NCI-H524 (cell line): ENCODE results near the gene YWHAQ.
"Not testable (repeated sequence)": the region's sequence is repeated elsewhere in the genome, so short reads cannot be mapped to it uniquely, and the experiment has no call there.

ENCODE experiments used
- DNase-seq, 2 experiments: peaks; one replicate each; lab custom pipeline; 2025; lab: John Stamatoyannopoulos, UW

YWHAQ gene

DNA sequence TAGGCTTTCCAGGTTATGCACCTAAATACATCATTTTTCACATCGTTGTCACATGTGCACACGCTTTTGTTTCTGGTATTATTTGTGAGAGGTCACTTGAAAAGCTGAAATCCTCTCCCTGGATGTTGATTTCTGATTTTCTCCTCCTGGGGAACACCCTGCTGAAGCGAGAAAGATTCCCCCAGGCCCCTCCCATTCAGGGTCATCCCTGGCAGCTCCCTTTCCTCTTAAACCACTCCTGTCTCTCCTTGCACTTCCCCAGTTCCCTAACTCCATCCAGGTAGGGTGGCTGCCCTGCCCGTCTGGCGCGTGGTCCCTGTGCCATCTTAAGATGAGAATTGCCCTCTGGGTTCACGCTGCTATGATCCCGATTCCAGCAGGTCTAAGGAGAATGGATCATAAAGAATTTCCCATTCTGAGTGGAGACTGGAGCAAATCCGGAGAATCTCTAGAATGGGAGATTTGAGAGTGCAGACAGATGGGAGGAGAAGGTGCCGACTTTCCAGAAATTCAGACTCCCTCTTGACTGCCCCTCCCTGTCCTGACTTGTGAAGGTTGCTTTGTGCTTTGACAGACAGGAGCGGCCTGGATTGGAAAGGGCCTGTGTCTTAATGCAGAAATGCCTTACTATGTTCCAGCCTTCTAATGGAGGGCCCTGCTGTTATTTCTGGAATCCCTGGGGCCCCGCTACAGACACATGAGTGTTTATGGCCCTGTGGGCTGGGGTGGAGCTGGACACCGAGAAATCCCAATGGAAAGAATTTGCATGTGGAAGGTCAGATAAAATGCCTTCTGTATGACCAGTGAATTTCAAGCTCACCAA lies 1.3 kb upstream of the YWHAQ start:
- DNase-seq = no peak

DNA sequence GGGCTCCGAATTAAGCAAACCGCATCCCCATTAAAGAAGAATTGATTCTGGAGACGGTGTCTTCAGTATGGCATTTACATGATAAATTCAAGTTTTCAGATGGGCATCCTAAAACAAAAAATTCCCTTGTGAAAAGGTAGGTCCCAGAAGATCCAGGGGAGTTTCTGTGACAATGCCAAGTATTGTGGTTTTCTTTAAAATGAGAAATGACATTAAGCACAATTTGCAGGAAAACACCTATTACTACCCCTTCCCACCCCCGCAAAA lies 689 bp upstream of the YWHAQ start:
- DNase-seq = no peak

DNA sequence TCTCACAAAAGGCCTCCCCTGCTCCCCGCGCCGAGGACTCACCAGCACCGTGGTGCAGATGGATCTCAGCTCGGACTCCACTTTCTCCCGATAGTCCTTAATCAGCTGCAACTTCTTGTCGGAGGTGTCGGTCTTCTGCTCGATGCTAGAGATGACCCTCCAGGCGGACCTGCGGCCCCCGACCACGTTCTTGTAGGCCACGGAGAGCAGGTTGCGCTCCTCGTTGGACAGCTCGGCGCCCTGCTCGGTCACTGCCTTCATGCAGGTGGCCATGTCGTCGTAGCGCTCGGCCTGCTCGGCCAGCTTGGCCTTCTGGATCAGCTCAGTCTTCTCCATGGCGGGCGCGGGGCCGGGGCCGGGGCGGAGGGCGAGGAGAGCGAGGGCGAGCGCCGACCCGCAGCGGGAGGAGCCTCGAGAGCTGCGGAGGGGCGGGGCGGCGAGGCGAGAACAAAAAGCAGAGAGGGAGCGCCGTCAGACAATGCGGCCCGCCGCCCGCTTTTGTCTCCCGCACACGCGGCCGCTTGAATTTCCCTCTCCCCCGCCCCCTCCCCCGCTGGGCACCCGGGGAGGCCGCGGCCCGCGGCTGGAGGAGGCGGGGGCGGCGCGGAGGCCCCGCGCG lies 571 bp downstream of the YWHAQ start:
- peak; percentile 53 to 67 for DNase-seq

DNA sequence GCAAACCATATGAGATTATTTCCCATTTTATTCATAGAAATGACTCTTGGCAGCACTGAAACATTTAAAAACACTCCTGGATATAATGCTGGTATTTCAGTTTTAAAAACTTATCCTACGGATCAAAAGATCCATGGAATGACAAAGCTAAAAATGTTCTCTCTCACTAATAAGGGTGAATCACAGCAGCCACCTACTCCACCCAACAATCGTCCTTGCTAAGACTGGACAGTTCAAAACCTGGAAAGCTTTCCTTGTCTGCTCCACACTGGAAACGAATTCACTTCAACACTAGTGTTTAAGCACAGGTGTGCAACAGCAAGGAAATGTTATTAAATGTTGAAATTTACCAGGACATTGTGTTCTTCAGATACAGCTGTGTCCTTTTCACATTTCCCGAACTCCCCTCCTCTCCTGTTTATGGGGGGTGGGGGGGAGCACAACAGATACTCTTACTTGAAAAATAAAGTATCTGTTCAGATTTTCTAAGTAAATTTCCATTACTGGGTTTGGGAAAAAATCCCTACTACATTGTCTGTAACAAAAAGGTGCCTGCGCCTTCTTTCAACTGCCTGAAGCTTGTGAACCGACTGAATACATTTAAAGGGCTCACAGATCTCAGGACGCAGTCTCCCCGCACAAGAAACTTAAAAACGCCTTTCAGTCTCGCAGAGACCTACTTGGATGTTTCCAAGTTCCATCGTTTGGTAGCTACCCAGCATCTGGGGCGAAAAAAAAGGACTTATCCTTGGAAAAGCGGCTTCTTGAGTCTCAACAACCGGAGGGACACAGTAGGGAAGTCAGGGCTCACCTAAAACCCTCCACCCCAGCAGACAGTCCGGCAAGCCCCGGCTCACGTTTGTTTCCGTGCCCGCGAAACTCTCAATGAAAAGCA lies 1.3 kb downstream of the YWHAQ start:
- peak in 1 of 2 experiments; percentile 12 for DNase-seq

DNA sequence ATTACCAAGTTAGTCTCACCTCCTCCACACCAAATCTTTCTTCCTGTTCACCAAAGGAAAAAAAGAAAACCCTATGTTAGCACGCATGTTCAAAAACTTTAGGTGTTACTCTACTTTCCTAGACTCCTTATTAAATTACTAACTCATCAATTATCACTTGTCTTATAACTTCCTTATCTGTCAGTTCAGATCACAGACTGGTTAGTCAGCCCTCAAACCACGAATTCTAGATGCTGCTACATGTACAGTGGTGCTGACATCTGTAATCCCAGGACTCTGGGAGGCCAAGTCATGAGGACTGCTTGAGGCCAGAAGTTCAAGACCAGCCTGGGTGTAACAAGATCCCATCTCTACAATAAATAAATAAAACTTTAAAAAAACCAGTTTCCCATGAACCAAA lies 3.5 kb downstream of the YWHAQ start:
- DNase-seq = no peak

DNA sequence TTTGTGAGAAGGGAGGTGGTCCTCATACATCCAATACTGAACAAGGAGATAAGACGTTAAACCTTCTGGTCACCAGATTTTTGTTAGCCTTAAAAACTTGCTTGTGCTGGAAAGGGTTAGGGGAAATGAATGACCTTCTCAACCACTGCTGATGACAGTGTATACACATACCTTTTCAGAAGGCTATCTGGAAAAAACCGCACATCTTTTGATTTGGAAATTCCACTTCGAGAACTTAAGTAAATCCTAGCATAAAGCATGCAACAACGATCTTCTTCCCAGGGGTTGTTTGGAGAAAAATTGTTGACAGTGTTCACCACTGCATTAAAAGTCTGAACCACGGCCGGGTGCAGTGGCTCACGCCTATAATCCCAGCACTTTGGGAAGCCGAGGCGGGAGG lies 7.6 kb downstream of the YWHAQ start:
- DNase-seq = no peak

DNA sequence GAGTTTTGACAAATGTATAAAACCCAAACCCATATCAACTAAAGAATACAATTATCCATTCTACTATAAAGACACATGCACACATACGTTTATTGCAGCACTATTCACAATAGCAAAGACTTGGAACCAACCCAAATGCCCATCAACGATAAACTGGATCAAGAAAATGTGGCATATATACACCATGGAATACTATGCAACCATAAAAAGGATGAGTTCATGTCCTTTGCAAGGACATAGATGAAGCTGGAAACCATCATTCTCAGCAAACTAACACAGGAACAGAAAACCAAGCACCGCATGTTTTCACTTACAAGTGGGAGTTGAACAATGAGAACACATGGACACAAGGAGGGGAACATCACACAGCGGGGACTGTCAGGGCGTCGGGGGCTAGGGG lies 9.1 kb downstream of the YWHAQ start:
- DNase-seq = not testable (repeated sequence)

DNA sequence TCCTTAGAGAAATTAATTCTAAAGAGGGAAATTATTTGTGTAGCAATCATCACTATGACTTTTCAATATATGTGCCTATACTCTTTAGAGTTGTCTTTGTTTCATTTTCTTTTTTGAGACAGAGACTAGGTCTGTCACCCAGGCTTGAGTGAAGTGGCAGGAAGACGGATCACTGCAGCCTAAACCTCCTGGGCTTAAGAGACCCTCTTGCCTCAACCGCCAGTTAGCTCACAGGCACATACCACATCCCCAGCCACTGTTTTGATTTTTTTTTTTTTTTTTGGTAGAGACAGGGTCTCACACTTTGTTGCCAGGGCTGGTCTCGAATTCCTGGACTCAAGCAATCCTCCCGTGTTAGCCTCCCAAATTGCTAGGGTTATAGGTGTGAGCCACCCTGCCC lies 12.4 kb downstream of the YWHAQ start:
- DNase-seq = no peak

DNA sequence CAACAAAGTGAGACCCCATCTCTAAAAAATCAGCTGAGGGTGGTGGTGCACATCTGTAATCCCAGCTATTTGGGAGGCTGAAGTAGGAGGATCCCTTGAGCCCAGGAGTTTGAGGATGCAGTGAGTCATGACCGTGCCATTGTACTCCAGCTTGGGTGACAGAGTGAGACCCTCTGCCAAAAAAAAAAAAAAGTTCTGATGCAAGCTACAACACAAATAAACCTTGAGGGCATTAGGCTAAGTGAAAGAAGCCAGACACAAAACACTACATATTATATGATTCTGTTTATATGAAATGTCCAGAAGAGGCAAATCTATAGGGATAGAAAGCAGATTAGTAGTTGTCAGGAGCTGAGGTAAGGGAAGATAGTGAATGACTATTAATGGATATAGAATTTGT lies 13.0 kb downstream of the YWHAQ start:
- no peak for DNase-seq

DNA sequence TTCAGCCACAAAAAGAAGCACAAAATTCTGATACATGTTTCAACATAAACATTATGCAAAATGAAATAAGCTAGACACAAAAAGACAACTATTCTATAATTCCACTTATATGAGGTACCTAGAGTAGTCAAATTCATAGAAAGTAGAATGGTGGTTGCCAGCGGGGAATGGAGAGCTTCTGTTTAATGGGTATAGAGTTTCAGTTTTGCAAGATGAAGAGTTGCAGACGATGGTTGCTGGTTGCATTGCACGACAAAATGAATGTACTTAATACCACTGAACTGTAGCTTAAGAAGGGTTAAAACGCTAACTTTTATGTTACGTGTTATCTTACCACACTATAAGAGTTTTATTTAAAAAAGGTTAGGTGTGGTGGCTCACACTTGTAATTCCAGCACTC lies 13.5 kb downstream of the YWHAQ start:
- no peak for DNase-seq

DNA sequence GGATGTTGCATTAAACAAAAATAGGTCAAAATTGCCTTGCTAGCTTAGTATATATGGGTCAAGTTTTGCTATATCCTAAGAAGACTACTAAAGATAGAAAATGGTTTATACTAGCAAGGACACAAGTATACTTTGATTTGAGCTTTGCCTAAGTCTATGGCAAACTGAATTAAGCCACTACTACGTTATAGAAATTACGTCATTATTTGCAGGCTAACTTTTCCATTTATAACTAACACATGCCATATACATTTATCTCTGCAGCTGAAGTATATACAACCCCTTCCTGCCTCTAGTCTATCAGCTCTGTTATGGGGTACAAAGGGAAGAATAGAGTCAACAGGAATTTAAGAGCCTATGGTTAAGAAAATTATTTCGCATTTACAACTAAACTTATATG lies 16.2 kb downstream of the YWHAQ start:
- no peak for DNase-seq

DNA sequence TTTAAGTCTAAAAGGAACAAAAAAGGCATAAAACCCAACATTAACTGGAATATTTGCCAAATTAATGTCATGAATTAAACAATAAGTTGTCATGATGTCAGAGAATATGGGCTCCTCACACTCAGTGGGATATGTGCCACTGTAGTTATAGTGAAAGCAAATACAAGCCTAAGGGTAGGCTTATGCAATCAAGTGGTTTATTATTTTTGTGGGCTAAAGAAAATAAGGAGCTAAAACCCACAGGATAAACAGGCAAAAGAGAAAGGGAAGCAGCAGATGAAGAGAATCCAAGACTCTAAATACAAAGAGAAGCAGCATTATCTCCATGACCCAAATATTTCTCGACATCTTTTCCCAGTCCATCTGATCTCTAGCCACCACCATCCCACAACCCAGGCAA lies 17.5 kb downstream of the YWHAQ start:
- no peak for DNase-seq

DNA sequence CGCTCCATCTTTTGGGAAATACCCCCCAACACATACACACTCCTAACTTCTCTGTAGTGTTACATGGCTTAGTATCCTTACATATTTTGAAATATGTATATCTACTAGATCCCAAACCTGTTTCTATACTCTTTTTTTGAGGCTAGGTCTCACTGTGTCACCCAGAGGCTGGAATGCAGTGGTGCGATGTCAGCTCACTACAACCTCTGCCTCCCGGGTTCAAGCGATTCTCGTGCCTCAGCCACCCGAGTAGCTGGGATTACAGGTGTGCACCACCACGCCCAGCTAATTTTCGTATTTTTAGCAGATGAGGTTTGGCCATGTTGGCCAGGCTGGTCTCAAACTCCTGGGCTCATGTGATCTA lies 19.3 kb downstream of the YWHAQ start:
- DNase-seq = not testable (repeated sequence)

DNA sequence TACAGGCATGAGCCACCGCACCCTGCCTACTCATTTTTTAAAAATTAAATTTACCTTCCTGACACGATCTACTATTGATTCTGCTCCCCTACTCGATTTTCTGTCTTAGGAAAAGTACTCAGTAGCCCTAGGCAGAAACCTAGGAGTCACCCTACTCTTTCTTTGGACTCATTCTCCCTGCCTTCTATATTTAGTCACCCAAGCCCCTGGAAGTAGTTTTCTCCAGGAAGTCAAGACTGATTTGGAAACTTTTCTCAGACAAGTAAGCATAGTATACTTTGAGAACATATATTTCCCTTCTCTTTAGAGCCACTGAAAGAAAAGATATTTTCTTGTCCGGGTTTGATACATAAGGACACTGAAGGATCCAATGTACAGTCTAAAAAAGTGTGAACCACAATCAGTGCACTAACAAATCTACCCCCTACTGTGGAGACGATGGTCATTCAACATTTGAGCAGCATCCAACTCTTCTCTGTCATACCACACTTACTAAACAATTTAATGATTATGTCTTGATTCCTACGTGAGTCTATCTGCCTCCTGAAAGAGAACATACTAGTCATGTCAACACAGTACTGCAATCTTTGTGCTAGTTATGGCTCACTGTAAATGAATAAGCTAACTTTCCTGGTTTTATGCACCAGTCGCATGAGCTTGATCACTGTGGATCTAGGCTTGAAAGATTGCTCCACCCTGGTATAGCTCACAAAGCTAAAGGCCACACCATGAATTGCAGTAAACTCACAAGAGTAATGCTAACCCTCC lies 19.8 kb downstream of the YWHAQ start:
- no peak for DNase-seq

DNA sequence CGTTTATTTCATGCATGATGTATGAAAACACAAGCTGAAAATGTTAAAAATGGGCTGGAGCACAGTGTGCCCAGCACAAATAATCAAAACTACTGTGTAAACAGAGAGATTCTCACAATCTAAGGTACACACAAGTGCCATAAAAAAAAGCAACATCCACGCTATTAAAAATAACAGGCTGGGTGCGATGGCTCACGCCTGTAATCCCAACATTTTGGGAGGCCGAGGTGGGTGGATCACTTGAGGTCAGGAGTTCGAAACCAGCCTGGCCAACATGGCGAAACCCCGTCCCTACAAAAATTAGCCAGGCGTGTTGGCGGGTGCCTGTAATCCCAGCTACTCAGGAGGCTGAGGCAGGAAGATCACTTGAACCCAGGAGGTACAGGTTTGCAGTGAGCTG lies 22.3 kb downstream of the YWHAQ start:
- DNase-seq = not testable (repeated sequence)

DNA sequence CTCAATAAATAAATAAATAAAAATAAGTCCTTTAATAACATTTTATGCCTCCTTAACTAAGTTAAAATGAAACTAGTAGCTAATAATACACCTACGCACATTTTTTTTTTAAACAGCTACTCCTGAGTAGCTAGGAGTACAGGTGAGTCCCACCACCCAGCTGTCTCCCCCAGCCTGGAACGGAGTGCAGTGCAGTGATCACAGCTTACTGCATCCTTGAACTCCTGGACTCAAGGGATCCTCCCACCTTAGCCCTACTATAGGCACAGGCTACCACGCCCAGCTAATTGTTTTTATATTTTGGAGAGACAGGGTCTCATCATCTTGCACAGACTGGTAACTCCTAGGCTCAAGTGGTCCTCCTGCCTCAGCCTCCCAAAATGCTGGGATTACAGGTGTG lies 28.4 kb downstream of the YWHAQ start:
- no peak for DNase-seq

DNA sequence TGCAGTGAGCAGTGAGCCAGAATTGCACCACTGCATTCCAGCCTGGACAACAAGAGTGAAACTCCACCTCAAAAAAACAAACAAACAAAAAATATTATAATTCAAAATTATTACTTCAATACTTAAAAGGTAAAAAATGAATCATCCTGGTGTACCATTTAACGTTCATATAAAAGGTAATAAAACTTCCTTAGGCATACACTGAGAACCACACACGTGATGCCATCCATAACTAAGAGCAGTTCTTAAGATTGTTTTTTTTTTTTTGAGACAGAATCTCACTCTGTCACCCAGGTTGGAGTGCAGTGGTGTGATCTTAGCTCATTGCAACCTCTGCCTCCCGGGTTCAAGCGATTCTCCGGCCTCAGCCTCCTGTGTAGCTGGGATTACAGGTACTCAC lies 29.4 kb downstream of the YWHAQ start:
- DNase-seq = no peak

DNA sequence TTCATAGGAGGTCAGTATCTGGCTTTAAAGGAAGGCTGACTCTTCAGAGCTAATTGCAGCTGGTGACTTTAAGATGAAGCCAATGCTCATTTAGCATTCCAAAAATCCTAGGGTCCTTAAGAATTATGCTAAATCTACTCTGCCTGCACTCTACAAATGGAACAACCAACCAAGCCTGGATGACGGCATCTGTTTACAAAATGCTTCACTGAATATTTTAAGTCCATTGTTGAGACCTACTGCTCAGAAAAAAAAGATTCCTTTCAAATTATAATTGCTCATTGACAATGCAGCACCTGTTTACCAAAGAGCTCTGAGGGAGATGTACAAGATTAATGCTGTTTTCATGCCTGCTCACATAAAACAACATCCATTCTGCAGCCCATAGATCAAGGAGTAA lies 31.4 kb downstream of the YWHAQ start:
- no peak for DNase-seq

DNA sequence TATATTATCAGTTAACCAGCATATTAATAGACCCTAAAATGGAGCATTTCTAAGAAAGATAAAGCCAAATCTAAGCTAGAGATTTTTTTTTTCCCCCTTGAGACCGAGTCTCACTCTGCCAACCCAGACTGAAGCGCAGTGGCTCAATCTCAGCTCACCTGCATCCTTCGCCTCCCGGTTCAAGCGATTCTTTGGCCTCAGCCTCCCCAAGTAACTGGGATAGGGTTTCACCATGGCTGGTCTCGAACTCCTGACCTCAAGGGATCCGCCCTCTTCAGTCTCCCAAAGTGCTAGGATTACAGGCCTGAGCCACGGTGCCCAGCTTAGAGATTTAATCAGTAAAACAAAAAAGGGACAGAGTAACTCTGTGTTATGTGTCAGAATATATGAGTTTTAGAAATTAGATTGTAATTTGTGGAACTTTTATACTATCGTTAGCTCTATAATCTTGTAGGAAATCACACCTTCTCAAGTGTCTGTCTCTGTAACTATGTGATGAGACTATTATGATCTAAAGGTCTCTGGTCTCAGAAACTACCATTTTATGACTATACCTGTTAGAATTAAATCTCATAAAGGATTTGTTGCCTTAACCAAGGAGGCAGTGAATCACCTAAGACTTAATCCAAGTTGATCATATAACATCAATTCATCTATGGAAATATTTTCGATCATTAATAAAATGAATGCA lies 34.0 kb downstream of the YWHAQ start:
- DNase-seq = no peak

DNA sequence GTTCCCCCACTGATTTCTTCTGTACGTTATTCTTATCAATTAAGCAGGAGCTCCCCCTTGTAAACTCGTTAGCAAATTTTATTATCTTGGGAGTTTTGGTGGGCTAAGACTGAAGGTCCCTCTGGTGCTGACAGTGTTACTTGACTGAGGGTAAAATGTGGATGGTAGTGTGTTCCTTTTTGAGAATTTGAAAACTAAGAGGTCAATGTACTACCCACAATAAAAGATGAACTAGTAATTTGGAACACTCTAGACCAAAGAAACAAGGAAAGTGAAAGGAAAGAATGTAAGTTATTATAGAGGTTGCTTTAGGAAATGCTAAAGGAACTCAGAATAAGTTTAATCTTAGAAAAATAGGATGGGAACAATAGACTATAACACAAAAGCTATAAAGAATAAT lies 35.1 kb downstream of the YWHAQ start:
- no peak for DNase-seq

DNA sequence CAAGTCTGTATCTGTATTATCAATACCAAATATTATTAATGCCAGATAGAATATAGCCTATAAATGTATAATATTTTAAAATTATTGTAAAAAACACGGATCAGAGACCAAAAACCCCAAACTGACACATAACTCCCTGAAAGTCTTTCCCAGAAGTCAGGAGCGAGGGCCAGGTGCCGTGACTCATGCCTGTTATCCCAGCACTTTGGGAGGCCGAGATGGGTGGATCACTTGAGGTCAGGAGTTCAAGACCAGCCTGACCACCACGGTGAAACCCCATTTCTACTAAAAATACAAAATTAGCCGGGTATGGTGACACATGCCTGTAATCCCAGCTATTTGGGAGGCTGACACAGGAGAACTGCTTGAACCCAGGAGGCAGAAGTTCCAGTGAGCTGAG lies 35.5 kb downstream of the YWHAQ start:
- DNase-seq = not testable (repeated sequence)
